Adrenal gland (tissue), 5 donors: ENCODE data around the gene PCDHGB1.
"Not testable (repeated sequence)": the region's sequence is repeated elsewhere in the genome, so short reads cannot be mapped to it uniquely, and the experiment has no call there.

Experiments used
- POLR2A ChIP-seq, 2 donors: fragments of 450-650 bp; IDR thresholded peaks; one replicate each; pipeline ENCODE4 v1.6.1; 2017; ENCODE audit warnings: antibody characterized with exemption in 2 of 2, mild to moderate bottlenecking in 2 of 2, moderate library complexity in 1 of 2
- TF ChIP-seq, protein P1 (sequence below), 6 experiments: fragments of 450-650 bp in 4 of 6; fragments of 200-600 bp in 2 of 6; sonication (generic) in 1 of 6; IDR thresholded peaks; 1 replicate in 5 of 6; 2 replicates in 1 of 6; pipeline versions ENCODE4 v1.5.1 to v1.8.0; 2016 to 2021; ENCODE audit warnings: antibody characterized with exemption in 6 of 6, mild to moderate bottlenecking in 2 of 6, moderate library complexity in 1 of 6
- donor health status: DM: no; HTN: no; CAD: no.

DNA sequence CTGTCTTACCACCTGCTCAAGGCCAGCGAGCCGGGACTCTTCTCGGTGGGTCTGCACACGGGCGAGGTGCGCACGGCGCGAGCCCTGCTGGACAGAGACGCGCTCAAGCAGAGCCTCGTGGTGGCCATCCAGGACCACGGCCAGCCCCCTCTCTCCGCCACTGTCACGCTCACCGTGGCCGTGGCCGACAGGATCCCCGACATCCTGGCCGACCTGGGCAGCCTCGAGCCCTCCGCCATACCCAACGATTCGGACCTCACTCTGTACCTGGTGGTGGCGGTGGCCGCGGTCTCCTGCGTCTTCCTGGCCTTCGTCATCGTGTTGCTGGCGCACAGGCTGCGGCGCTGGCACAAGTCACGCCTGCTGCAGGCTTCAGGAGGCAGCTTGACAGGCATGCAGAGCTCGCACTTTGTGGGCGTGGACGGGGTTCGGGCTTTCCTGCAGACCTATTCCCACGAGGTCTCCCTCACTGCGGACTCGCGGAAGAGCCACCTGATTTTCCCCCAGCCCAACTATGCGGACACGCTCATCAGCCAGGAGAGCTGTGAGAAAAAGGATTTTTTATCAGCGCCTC, 9.0 kb upstream of the PCDHGB1 start:
- TF ChIP-seq, protein P1, sequence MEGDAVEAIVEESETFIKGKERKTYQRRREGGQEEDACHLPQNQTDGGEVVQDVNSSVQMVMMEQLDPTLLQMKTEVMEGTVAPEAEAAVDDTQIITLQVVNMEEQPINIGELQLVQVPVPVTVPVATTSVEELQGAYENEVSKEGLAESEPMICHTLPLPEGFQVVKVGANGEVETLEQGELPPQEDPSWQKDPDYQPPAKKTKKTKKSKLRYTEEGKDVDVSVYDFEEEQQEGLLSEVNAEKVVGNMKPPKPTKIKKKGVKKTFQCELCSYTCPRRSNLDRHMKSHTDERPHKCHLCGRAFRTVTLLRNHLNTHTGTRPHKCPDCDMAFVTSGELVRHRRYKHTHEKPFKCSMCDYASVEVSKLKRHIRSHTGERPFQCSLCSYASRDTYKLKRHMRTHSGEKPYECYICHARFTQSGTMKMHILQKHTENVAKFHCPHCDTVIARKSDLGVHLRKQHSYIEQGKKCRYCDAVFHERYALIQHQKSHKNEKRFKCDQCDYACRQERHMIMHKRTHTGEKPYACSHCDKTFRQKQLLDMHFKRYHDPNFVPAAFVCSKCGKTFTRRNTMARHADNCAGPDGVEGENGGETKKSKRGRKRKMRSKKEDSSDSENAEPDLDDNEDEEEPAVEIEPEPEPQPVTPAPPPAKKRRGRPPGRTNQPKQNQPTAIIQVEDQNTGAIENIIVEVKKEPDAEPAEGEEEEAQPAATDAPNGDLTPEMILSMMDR (IDR thresholded peaks at IDR 0.05) = not testable (repeated sequence)
- not testable (repeated sequence) for TF ChIP-seq POLR2A (IDR thresholded peaks at IDR 0.05)
